GM21360 (cell line): ENCODE data around the gene ARFGAP3.

Experiments
- ATAC-seq: cut with Tn5 transposase; IDR thresholded peaks from one replicate; pipeline ENCODE4 v1.9.1; 2021; ENCODE audit warnings: mild to moderate bottlenecking, moderate library complexity; ENCODE audit not compliant: unreplicated experiment

The ARFGAP3 gene

DNA sequence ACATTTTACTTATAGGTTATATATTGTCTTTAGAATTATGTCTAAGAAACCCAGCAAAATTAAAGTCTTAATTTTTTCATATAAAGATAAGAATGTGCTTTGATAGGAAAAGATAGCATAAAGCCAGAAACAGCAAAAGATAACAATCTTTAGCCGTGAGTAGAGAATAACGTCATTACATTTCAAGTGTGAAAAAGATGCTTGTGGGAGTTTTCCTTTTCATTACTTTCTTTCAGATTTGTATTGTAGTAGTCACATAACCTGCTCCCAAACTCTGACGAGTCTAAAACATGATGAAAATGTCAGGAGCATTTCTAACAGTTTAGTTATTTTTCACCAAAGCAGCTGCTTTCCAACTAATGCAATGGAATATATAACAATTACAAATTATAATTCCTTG is 31.3 kb downstream of the ARFGAP3 start:
- ATAC-seq, result no peak

GRCh38 chr22:42821386-42821785 is 35.7 kb downstream of the ARFGAP3 start:
- no peak for ATAC-seq

- ATAC-seq, result no peak
Measured at GRCh38 chr22:42820045-42820763, 36.9 kb downstream of the ARFGAP3 start.

- ATAC-seq, result no peak
Measured at GRCh38 chr22:42819412-42820044, 37.5 kb downstream of the ARFGAP3 start.

DNA sequence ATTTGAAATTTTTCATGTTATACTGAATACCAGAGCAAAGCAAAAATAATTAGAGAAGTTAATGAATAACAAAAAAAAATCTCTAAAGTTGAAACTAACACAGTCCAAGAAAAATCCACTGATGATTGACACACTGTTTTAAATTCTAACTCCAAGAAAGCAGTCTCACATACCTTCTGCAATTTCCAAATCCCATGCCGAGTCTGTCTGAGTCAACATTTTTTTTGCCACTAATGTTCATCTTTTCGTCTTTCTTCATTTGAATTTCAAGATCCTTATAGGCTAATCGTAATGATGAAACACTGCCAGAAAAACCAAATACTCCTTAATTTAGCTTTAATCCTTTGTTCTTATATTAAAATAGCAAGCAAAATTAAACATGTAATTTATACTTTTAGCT is 39.5 kb downstream of the ARFGAP3 start:
- no peak for ATAC-seq

GRCh38 chr22:42816336-42816735 is 40.7 kb downstream of the ARFGAP3 start:
- ATAC-seq, result no peak

- ATAC-seq, result no peak
Measured at GRCh38 chr22:42814616-42815015, 42.5 kb downstream of the ARFGAP3 start.

DNA sequence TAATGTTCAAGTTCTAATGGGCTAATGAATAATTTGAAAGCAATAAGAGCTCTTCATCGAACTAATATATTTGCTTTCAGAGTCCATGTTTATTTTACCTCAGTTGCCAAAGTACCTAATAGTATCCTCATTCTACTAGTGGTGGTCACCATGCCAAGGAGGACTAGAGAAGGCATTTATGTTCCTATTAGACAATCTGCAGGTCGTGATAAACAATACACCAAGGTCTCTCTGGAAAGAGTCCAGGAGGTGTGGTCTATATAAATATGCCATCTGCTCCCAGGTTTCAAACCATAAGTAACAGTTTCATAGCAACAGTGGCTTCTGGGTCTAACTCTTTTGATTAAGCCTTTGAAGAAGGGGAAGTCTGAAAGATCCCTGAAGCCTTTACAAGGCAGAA is 42.9 kb downstream of the ARFGAP3 start:
- no peak for ATAC-seq

- no peak for ATAC-seq
Measured at GRCh38 chr22:42813501-42813900, 43.6 kb downstream of the ARFGAP3 start.

GRCh38 chr22:42811459-42811858 is 45.6 kb downstream of the ARFGAP3 start:
- ATAC-seq, result no peak

- ATAC-seq, result no peak
Measured at GRCh38 chr22:42808521-42808920, 48.6 kb downstream of the ARFGAP3 start.

DNA sequence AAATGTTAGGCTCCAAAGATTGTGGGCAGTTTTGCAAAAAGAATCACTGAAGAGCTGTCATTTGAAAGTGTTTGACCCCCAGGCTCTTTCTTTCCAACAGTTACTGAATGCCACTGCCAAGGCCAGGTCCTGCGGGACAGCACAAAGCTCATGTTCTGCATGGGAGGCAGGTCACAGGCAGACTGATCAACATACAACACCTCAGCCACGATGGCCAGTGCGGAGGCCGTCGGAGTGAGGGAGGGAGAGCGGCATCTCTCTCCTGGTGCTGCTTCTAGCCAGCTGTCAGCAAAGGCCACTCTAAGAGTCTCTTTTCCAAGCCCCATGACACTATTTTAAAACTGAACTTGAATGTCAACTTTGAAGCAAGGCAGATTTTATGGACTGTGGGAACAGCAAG is 49.9 kb downstream of the ARFGAP3 start:
- no peak for ATAC-seq

DNA sequence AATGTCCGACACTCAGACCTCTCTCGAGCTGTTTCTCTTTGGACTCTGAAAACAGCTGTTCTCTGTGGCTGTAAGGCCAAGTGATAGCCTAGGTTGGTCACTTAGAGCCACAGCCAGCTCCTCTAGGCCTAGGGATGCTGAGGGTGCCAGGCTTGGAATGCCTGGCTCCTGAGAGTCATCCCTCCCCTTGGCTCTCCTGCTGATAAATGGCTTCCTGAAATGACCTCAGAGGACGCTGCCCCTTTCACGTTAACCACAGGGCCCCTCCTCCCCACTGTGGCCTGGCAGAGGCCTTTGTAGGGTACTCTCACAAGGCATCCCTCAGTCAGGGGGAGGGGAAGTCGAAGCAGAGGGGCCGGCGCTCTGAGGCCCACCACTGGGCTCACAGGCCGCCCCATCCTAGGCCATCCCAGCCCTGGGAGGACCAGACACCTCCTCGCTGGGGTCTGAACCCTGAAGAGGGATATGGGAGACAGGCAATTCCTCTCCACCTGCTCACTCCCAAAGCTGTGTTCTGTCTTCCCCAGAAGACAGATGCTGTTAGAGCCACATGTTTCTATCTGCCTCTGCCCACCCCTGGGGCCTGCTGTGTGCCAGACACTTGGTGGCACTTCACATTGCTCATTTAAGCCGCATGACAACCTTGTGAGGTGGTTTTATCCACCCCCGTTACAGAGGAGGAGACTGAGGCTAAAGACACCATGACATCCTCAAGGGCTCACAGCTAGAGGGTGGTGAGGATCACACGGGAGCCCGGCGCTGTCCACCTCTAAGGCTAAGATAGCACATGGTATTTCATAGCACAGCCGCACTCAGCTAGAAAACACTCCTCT is 50.9 kb downstream of the ARFGAP3 start:
- no peak for ATAC-seq

DNA sequence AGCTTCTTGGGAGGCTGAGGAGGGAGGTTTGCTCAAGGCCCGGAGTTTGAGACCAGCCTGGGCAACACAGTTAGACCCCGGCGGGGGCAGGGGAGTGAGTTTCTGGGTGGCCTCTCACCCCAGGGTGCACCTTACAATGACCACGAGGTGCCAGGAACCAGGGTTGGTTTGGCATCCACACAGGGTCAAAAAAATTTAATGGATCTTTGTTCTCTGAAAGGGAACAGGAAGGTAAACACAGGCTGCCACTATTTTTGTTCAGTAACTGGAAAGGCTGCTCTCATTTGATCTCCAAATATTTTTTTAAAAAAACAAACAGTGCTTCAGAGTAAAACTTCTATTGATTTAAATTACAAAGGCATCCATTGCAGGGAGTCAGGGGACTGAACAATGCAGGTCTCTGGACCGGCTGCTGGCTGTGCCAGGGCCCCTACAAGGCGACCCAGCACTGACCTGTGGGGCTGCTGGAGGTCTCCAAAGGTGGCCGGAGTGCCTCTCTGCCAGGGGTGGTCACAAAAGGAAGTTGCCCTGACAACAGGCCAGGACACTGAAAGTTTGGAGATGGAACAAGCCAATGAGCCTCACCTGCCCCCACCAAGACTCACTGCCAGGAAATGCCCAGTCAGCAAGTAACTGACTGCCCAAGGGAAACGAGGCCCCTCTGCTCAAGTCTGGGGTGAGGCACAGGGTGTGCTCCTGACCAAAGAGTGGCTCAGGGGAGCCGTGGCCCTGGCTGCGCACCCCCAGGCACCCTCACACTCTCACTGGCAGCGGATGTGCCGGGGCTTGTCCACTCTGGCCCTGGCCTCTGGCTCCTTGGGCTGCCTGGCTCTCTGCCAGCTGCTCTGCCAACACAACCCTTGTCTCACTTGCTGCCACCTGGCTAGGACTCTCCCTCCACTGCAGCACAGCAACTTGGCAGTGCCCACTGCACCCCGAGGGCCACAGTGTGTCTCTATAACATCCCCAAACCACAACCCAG is 51.8 kb downstream of the ARFGAP3 start:
- ATAC-seq, result no peak

- ATAC-seq, result no peak
Measured at GRCh38 chr22:42803389-42803788, 53.7 kb downstream of the ARFGAP3 start.

- ATAC-seq, result no peak
Measured at GRCh38 chr22:42801252-42802080, 55.6 kb downstream of the ARFGAP3 start.

DNA sequence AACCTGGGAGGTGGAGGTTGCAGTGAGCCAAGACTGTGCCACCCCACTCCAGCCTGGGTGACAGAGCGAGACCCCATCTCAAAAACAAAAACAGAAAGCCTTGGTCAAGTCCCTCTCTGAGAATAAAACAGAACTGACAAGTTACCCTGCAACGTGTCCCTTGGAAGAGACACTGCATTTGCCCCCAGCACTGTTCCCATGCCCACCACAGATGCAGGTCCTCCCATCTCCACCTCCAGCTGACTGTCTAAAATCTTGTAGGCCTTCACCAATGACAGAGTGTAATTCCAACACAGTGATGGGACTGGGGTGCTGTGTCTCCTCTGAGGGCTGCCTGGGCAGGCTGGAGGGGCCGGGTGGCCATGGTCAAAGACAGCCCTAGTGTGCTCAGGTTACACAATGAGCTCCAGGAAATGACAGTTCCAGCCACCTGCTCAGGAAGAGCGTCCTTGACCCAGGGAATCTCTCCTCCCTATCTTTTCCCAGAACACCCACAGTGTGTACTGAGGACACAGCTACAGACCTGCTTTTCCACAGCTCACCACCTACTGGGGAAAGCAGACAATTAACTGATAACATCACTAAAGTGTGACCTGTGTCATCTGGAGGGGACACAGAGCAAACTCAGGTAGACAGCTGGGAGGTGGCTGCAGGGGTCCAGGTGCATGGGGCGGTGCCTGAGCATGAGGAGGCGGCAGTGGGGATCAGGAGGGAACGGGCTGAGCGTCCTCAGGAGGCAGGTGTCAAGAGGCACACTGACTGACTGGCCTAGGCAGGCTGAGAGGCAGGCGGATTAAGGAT is 56.4 kb downstream of the ARFGAP3 start:
- no peak for ATAC-seq

DNA sequence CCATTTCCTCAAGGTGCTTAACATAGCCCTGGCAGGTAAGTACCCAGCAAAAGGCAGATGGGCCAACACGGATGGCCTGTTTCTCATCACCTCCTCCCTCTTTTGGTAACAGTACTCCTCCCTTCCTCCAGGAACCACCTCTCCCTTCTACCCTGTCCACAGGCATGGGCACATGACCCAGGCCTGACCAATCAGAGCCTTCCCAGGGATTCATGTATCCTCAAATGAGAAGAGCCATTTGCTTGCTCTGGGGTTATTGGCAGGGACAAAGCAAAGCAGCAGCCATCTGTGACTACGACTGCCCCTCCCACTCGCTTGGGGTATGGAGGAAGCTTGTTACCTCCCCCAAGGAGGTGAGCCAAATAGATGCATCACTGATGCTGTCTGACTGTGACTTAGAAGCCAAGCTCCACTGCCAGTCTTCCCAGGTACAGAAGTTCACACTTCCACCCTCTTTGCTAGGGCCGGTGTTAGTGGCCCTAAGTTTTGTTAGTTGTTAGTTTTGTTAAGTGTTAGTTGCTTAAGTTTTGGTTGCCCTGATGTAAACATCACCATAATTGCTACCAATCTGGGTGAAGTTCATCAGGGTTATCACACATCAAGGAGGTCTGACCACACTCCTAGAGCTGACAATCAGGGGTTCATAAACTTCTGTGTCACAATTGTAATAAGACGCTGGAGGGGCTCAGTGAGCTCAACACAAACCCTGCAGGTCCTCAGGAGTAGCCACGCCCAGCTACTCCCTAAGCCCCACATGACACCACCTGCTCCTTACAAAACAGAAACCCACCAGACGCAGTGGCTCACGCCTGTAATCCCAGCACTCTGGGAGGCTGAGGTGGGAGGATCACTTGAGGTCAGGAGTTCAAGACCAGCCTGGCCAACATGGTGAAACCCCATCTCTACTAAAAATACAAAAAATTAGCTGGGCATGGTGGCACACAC is 57.3 kb downstream of the ARFGAP3 start:
- ATAC-seq, result no peak
